ENCODE data around the gene H2AZ2. TPM values are rescaled to one million over a fixed set of nuclear protein-coding genes. Genes with fewer than 3 reads are reported as not detected.
"Not testable (repeated sequence)": the region's sequence is repeated elsewhere in the genome, so short reads cannot be mapped to it uniquely, and the experiment has no call there.

Gene H2AZ2
- total RNA-seq, 3 donors from 2014 or later, result 126 to 242 (median 158) TPM

DNA sequence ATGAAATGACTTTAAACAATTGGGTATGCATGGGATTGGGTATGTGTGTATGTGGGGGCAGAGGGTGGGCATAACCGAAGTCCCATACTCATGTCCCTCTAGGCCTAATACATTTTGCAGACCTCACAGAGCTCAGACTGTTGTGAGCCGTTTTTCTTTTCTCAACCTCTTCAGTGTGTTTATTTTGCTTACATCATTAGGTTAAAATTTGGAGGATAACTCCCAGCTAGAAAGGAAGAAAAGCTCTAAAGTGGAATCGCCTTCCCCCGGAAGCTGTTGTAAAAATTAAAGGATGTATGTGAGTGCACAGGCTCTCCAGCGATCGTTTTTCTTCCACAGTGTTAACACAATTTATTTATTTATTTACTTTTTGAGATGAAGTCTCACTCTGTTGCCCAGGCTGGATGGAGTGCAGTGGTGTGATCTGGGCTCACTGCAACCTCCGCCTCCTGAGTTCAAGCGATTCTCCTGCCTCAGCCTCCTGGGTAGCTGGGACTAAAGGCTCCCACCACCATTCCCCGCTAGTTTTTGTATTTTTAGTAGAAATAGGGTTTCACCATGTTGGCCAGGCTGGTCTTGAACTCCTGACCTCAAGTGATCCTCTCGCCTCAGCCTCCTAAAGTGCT, 1.5 kb upstream of the H2AZ2 start:
- Histone ChIP-seq H3K9me3 (no peaks in the 10 kb centered on the region), H3K4me1 (ENCODE audit: low read depth) (peaks cover 8% of the 10 kb centered on the region), H3K36me3 (ENCODE audit: low read depth) (peaks cover 6% of the 10 kb centered on the region), H3K4me3 (no peak overlapping the region)
- intact Hi-C loops (cut with DNase I, micrococcal nuclease), result loop anchor here in 1 of 2 donors (10.0 kb wide), 1 partner anchor 265 kb away; the partner anchor contains the start of gene TMED4
- ATAC-seq (no peak), DNase-seq (no peak)
- TF ChIP-seq, protein P1, sequence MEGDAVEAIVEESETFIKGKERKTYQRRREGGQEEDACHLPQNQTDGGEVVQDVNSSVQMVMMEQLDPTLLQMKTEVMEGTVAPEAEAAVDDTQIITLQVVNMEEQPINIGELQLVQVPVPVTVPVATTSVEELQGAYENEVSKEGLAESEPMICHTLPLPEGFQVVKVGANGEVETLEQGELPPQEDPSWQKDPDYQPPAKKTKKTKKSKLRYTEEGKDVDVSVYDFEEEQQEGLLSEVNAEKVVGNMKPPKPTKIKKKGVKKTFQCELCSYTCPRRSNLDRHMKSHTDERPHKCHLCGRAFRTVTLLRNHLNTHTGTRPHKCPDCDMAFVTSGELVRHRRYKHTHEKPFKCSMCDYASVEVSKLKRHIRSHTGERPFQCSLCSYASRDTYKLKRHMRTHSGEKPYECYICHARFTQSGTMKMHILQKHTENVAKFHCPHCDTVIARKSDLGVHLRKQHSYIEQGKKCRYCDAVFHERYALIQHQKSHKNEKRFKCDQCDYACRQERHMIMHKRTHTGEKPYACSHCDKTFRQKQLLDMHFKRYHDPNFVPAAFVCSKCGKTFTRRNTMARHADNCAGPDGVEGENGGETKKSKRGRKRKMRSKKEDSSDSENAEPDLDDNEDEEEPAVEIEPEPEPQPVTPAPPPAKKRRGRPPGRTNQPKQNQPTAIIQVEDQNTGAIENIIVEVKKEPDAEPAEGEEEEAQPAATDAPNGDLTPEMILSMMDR (IDR thresholded peaks at IDR 0.05), result no peak

DNA sequence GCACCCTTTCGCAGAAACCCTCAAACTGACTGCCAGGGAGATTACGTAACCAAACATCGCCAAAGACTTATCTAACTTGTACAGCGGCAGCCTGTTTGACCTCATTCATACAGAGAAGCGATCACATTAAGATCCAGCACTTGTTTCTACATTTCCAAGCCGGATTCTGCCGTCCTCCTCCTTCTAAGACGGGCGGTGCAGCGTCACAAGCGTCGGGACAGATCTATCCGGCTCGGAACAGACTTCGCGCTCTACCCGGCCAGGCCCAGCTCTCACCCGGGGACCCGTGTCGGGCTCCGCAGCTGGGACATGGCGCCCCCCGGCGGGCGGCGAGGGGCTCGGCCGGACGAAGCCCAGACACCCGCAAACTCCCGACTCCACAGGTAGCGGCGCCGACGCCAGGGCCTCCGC, 373 bp downstream of the H2AZ2 start:
- peaks cover 6% of the 10 kb centered on the region for H3K36me3 ChIP-seq (ENCODE audit: low read depth)
- DNase-seq (peak; percentile 89 to 94 (median 94)), ATAC-seq (peak; percentile 84)
- no peaks in the 10 kb centered on the region for H3K9me3 ChIP-seq
- TF ChIP-seq, protein P1 (IDR thresholded peaks at IDR 0.05), result peak; percentile 81
- intact Hi-C loops (cut with DNase I, micrococcal nuclease), result loop anchor here in 1 of 2 donors (10.0 kb wide), 1 partner anchor 263 kb away; the partner anchor contains the start of gene TMED4
- peaks cover 8% of the 10 kb centered on the region for H3K4me1 ChIP-seq (ENCODE audit: low read depth)
- peak overlapping the region; percentile 61 for H3K4me3 ChIP-seq

DNA sequence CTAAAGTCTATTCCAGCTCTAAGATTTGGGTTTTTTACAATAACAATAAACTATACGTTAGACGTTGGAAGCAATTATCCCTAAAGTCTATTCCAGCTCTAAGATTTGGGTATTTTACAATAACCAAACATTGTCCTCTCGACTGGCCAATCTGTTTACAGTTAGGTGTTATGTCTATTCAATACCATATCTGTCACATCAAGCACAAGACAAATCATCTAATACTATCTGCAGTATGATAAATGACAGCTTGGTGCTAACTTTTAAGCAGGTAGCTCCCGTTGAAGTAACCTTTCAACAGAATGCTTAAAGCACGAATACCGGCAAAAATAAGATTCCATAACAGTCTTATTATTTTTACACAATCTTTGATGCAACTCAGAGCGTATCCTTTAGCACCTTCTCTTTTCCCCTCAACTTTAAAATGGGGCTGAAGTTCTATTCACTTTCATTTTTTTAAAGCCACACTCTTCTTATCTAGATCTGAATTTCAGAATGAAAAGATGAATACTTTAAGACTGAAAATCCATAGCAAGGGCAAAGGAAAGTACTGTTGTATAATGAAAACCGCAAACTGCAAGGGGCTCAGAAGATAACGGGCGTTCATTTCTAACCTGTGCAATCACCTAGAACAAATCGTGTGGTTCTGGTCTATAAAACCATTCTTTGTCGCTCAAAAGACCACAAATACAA, 925 bp downstream of the H2AZ2 start:
- Histone ChIP-seq H3K4me1 (ENCODE audit: low read depth) (peaks cover 8% of the 10 kb centered on the region), H3K36me3 (ENCODE audit: low read depth) (peaks cover 6% of the 10 kb centered on the region), H3K4me3 (peak overlapping the region; percentile 61), H3K9me3 (no peaks in the 10 kb centered on the region)
- TF ChIP-seq, protein P1 (IDR thresholded peaks at IDR 0.05), result no peak
- DNase-seq (no peak), ATAC-seq (no peak)
- intact Hi-C loops (cut with DNase I, micrococcal nuclease), result loop anchor here in 1 of 2 donors (10.0 kb wide), 1 partner anchor 262 kb away; the partner anchor contains the start of gene TMED4

DNA sequence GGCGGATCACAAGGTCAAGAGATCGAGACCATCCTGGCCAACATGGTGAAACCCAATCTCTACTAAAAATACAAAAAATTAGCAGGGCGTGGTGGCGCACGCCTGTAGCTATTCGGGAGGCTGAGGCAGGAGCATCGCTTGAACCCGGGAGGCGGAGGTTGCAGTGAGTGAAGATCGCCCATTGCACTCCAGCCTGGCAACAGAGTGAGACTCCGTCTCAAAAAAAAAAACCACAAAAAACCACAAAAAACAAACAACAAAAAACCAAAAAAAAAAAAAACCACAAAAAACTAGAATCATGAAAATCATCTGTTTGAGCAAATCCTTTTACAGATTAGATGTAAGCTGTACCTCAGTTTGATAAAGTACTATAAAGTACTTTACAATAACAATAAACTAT, 1.5 kb downstream of the H2AZ2 start:
- not testable (repeated sequence) for H3K4me3 ChIP-seq; H3K36me3 ChIP-seq (ENCODE audit: low read depth); H3K9me3 ChIP-seq; ATAC-seq; H3K4me1 ChIP-seq (ENCODE audit: low read depth)
- intact Hi-C loops (cut with DNase I, micrococcal nuclease), result loop anchor here in 1 of 2 donors (10.0 kb wide), 1 partner anchor 262 kb away; the partner anchor contains the start of gene TMED4
- DNase-seq, result peak in 2 of 3 donors; percentile 34 to 51

DNA sequence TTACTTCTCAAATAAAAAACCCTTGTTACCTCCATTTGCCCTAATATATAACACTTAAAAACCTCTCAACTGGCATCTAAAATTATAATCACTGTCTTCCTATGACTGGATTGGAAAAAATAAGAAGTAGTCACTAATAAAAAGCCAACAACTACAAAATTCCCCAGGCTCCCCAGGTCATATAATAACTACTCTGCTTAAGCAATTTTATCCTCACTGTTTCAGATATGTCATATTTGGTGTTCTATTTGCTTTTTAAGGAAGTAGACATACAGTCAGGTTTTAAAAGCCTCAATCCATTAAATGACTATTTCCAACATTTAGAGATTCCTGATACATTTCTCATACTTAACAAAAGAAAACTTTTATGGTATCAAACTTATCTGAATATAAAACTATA, 2.4 kb downstream of the H2AZ2 start:
- Histone ChIP-seq H3K36me3 (ENCODE audit: low read depth) (peaks cover 6% of the 10 kb centered on the region), H3K4me3 (no peak overlapping the region), H3K9me3 (no peaks in the 10 kb centered on the region), H3K4me1 (ENCODE audit: low read depth) (peaks cover 8% of the 10 kb centered on the region)
- ATAC-seq, result no peak
- no peak for DNase-seq
- intact Hi-C loops (cut with DNase I, micrococcal nuclease), result loop anchor here in 1 of 2 donors (10.0 kb wide), 1 partner anchor 261 kb away; the partner anchor contains the start of gene TMED4
- TF ChIP-seq, protein P1 (IDR thresholded peaks at IDR 0.05), result no peak

DNA sequence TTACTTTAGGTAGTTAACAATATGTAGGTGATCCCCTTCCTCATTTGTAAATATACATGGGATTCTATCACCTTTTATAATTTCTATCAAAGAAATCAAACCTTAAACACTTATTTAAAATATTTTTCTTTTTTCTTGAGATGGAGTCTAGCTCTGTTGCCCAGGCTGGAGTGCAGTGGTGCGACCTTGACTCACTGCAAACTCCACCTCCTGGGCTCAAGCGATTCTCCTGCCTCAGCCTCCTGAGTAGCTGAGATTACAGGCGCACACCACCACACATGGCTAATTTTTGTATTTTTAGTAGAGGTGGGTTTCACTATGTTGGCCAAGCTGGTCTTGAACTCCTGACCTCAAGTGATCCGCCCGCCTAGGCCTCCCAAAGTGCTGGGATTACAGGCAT, 4.4 kb downstream of the H2AZ2 start:
- not testable (repeated sequence) for DNase-seq; H3K4me3 ChIP-seq; H3K4me1 ChIP-seq (ENCODE audit: low read depth); H3K36me3 ChIP-seq (ENCODE audit: low read depth); H3K9me3 ChIP-seq; ATAC-seq
- intact Hi-C loops (cut with DNase I, micrococcal nuclease), result loop anchor here in 1 of 2 donors (10.0 kb wide), 1 partner anchor 259 kb away; the partner anchor contains the start of gene TMED4

DNA sequence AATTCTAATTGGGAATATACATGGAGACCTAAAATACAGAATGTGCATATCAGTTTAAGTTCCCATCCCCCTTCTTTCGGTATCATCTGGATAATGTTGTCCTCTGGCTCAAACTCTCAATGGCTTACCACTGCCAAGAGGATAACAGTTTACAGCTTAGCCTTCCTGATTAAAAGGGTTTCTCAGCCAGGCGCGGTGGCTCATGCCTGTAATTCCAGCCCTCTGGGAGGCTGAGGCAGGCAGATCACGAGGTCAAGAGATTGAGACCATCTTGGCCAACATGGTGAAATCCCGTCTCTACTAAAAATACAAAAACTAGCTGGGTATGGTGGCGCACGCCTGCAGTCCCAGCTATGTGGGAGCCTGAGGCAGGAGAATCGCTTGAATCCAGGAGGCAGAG, 5.2 kb downstream of the H2AZ2 start:
- H3K4me1 ChIP-seq (ENCODE audit: low read depth); ATAC-seq; DNase-seq; H3K4me3 ChIP-seq; H3K9me3 ChIP-seq; H3K36me3 ChIP-seq (ENCODE audit: low read depth): not testable (repeated sequence)
- intact Hi-C loops (cut with DNase I, micrococcal nuclease), result loop anchor here in 1 of 2 donors (10.0 kb wide), 1 partner anchor 258 kb away; the partner anchor contains the start of gene TMED4

All from mucosa of descending colon (tissue), 3 donors.